Activated CD8-positive, alpha-beta T cell treated with anti-CD3 and anti-CD28 coated beads, Interleukin-2, amount 10 ng/mL, durations not matched to agents 7 days and 5 days (primary cell): ENCODE measurements around the gene PIK3R6. TPM values are rescaled to one million over a fixed set of nuclear protein-coding genes. Genes with fewer than 3 reads are reported as not detected.

Experiments used
- ATAC-seq: fragments of 150-1000 bp; cut with Tn5 transposase; one replicate; pipeline ENCODE4 v1.10.0; 2021; ENCODE audit warnings: moderate library complexity
- CTCF ChIA-PET: fragments of 350-600 bp; sonication (Branson Sonifier 250); formaldehyde crosslinking; loops from one replicate; lab custom pipeline; 2021; ENCODE audit warnings: antibody characterized with exemption; lab: Charles Lee
- POLR2A ChIA-PET: fragments of 350-600 bp; sonication (Branson Sonifier 250); formaldehyde crosslinking; loops from one replicate; lab custom pipeline; 2021; ENCODE audit warnings: antibody characterized with exemption; lab: Charles Lee
- DNase-seq: peaks from one replicate; pipeline ENCODE4 v3.0.0-alpha.2; 2020
- H3K27ac Mint-ChIP-seq: one replicate; pipeline ENCODE4 v1.8.0; 2021; ENCODE audit warnings: mild to moderate bottlenecking, mixed read lengths
- H3K27me3 Mint-ChIP-seq: one replicate; pipeline ENCODE4 v1.8.0; 2021; ENCODE audit warnings: low read depth, mixed read lengths
- H3K36me3 Mint-ChIP-seq: one replicate; pipeline ENCODE4 v1.8.0; 2021; ENCODE audit warnings: low read depth, mixed read lengths
- H3K4me1 Mint-ChIP-seq: one replicate; pipeline ENCODE4 v1.8.0; 2021; ENCODE audit warnings: low read depth, mixed read lengths
- H3K4me3 Mint-ChIP-seq: one replicate; pipeline ENCODE4 v1.8.0; 2021; ENCODE audit warnings: mild to moderate bottlenecking, mixed read lengths
- H3K9me3 Mint-ChIP-seq: one replicate; pipeline ENCODE4 v1.8.0; 2022; ENCODE audit warnings: mixed read lengths; ENCODE audit not compliant: insufficient read depth
- total RNA-seq, 2 experiments: library from RNA; stranded (reverse); gene quantifications; one replicate each; pipeline ENCODE4 v1.2.3, GENCODE V29; 2021

PIK3R6 gene
- total RNA-seq, 2 experiments from 2014 or later = 18.3 to 20.7 TPM

DNA sequence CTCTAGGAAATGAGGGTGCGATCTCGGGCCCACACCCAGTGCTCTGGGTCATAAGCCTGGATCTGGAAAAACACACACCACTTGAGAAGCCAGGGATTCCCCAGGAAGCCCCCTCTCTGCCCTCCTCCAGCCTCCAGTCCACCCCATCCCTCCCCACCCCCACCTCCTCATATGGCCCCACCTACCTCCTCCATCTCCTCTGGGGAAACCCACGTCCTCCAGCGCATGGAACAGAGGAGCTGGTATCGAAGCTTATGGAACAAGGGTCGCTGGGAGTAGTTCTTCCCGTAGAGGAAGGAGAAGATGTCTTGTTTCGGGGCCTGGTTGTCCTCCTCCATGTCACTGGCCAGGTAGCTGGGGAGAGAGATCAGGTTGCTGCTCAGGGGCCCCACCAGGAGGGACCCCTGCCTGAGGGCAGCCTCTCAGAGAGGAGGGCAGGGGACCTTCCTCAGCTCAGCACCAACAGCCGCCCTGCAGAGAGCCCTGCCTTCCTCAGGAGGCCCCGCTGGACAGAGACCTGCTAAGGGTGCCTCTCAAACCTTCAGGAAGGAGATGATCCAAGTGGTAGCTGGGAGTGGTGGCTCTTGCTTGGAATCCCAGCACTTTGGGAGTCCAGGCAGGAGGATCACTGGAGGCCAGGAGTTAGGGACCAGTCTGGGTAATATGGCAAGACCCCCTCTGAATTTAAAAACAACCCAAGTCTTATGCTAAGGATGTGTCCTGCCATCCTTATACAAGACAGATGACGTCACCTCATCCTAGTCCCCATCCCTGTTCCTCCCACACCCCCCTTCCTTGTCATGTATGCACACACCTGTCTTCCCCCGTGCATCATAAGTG is 114.1 kb downstream of the PIK3R6 start:
- H3K9me3 Mint-ChIP-seq = no peaks in the 10 kb centered on the region
- no peak for ATAC-seq

More for the DNA sequence above, 114.1 kb downstream of the PIK3R6 start:
- ChIA-PET CTCF (interaction anchor here (1.0 to 5.4 kb wide), 3 partner anchors 33 to 245 kb away, joined by 3 to 32 read pairs (median 9); no protein-coding TSS in a partner anchor), POLR2A (no interaction called here)
- H3K4me3 Mint-ChIP-seq = no peak overlapping the region
- no peak overlapping the region for H3K27ac Mint-ChIP-seq
- H3K4me1 Mint-ChIP-seq = no peaks in the 10 kb centered on the region
- DNase-seq = no peak
- H3K36me3 Mint-ChIP-seq = no peaks in the 10 kb centered on the region
- peaks cover 12% of the 10 kb centered on the region for H3K27me3 Mint-ChIP-seq

Other genes with a start within 250 kb of the PIK3R6 start
- gene MYH10, start 236.9 kb downstream of the PIK3R6 start, total RNA-seq = 1 to 10 TPM; 7.7 to 8.1 TPM
- gene CCDC42, start 122.8 kb downstream of the PIK3R6 start, total RNA-seq = under 1 TPM; 0.47 to 0.53 TPM
- not detected for gene SPDYE4, start 109.1 kb downstream of the PIK3R6 start, total RNA-seq
- 1 to 10 TPM; 1.4 to 1.5 TPM for gene MFSD6L, start 68.3 kb downstream of the PIK3R6 start, total RNA-seq
- gene PIK3R5, start 98.0 kb upstream of the PIK3R6 start, total RNA-seq = 10 to 100 TPM; 73.9 to 77.9 TPM
- gene NTN1, start 153.8 kb upstream of the PIK3R6 start, total RNA-seq = not detected